Activated T-cell treated with anti-CD3 and anti-CD28 coated beads for 4 hours (primary cell): ENCODE measurements around the gene PRKAG2.

Experiments used
- DNase-seq: peaks from one replicate; pipeline ENCODE4 v3.0.0-alpha.2; 2020

The PRKAG2 gene

DNA sequence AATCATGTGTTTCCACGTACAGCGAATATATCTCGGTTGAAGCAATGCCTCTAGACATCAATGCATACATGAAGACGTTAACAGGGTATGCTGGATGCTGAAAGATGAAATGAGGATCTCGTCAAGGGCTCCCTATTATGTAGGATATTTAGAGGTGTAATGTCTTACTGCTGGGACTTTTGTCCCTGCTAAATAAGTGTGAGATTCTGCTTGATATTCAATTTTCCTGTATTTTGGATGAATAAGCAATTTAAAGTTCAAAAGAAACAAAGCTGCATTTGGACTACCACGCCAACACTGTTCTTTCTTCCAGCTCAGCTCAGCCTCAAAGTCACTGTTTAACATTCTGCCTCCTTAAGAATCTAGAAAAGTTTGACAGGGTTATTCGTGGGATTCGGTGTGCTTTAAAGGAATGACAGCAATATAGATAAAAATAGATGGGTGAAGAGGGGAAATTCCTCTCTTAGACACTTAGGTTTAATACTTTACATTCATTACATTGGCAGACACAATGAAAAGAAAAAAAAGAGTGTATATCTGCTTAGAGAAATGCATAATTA, 247.1 kb downstream of the PRKAG2 start:
- DNase-seq, result no peak

DNA sequence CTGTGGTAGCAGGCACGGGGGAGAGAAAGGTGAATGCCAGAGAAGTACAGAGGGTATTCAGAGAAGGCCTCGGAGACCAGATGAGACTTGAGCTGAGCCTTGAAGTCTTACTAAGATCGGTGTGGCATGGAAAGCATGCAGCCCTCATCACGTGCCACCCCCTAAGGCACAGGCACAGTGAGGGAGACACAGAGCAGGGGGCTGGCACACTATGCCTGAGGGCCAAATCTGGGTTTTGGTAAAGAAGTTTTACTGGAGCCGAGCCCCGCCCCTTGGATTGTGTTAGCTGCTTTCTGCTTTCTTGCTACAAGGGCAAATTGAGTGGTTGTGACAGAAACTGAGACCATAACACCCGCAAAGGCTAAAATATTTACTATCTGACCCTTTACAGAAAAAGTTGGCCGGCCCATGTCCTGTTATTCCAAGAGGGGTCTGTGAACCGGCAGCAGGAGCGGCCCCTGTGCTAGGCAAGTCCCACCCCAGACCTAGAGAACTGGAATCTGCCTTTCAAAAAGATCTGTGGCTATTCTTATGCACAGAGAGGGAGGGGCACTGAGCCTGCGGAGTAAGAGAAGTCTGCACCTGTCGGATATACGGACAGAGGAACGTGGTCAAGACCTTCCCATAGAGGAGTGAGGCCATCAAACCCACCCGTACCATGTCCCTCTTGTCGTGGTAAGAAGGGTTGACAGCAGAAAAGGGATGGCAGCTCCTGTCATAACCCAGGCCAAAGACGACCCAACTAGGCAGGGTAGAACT, 247.9 kb downstream of the PRKAG2 start:
- no peak for DNase-seq

DNA sequence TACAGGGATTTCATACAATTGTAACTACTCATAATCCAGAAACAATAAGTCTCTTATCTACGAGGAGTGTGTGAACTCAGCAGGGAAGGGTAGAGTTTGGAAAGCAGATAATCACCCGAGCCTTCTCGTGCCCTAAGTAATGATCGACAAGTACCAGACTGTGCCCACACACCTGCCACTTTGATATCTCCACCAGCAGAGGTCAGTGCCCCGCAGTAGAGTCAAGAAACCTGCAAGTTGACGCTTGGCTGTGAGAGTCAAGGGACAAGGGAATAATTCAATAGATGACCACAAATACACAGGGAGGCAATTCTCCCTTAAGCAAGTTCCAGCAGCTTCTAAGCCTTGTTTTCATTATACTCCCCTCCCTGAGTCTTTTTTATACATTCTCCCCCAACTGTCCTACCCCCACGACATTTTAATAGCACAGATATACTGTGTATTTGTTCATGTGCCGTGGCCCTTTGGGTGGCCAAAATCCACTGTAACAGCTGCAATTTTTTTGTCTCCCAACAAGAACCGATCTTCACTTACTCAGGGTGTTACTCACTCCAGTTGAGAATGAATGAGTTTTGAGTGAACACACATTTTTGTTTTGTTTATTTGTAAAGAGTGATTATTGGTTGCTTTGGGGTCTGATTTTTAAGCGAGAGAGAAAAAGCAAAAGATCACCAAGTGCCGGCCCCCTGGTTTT, 250.3 kb downstream of the PRKAG2 start:
- peak; percentile 5 for DNase-seq

DNA sequence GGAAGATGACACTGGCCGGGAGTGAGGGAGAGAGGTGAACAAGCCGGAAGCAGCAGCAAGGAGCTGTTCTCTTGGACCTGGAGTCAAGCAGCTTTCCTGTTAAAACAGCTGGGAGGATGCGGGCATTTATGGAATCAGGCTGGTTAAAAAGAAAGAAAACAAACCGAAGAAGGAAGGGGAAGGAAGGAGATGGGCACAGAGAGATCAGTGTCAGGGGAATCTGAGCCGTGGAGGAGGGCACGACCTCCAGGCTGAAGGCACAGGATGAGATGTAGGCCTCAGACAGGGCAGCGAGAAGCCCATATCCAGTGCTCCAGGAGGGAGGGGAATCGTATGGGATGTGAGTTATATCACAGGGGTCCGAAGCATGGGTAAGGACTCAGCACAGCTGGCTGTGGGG, 251.3 kb downstream of the PRKAG2 start:
- no peak for DNase-seq

DNA sequence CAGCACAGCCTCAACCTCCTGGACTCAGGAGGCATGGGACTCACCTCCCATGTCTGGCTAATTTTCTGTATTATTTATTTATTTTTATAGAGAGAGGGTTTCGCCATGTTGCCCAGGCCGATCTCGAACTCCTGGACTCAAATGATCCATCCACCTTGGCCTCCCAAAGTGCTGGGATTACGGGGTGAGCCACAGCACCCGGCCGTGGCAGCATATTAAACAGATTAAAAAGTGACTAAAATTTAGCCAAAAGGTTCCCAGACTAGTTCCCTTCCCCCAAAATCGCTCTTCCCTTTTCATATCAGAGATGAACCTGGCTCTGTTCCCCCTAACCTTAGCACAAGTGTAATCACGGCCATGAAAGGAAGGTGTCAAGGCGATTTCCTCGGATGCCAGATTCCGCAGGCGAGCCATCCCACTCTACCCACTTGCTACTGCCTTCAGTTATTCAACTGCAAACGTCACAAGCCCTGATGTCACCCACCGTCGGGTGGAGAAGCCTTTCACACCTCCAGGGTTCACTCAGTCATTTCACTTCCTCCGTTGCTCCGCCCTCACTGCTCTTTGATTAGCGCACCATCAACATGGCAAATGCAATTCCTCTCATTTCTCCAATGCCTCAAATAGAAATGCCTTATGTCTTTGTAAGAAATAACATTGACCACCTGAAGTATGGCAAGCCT, 252.5 kb downstream of the PRKAG2 start:
- DNase-seq, result no peak

DNA sequence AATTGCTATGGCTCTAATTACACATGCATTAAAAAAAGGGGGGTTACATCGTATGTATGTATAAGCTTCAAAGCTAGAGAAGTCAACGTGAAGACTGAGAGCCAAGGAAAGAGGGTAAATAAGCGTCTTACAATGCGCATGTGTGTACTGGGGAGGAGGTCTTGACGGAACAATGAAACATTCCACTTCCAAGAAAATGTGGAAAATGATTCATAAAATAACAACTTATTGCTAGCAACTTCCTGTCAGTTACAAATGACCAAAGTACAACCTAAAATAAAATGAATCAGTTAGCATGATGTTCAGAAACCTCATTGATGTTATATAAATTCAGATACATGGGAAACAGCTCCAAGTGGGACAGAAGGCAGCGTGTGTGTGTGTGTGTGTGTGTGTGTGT, 253.1 kb downstream of the PRKAG2 start:
- no peak for DNase-seq

DNA sequence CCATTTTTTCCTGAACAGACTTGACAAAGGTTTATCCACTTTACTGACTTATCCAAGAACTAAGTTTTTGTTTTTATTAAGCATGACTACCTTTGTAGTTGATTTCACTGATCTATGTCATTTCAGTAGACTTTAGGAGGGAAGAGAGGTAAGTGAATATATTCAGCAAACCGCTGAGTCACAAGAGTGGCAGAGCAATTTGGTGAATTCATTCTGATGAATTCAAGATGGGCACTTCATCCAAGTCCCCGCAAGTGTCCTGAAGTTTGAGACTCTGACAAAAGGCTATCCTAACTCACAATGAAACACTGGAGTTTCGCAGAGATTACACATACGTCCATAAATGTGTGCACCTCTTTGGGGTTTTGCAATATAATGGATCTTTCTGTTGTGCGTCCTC, 255.0 kb downstream of the PRKAG2 start:
- no peak for DNase-seq

DNA sequence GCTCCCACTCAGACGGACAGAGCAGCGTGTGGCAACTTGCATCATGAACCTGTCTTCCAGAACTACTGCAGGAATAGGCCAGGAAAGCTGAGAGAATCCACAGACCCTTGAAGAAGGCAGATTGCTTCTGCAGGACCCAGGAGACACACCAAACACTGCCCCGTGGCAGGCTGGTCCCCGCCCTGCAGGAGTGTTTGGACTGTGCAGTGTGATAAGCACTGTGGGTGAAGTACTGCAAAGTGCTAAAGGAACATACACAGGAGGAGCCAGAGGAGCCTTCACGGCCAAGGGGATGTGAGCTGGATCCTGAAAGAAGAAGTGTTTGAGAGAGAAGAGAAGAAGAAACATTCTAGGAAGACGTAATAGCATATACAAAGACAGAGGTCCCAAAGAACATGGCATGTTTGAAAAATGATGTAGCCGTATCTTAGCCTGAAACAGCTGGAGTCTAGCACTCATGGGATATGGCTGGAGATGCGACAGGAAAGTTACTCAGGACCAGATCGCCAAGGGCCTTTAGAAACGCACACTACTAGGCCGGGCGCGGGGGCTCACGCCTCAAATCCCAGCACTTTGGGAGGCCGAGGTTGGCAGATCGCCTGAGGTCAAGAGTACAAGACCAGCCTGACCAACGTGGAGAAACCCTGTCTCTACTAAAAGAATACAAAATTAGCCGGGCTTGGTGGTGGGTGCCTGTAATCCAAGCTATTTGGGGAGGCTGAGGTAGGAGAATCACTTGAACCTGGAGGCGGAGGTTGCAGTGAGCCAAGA, 260.3 kb downstream of the PRKAG2 start:
- DNase-seq, result no peak

DNA sequence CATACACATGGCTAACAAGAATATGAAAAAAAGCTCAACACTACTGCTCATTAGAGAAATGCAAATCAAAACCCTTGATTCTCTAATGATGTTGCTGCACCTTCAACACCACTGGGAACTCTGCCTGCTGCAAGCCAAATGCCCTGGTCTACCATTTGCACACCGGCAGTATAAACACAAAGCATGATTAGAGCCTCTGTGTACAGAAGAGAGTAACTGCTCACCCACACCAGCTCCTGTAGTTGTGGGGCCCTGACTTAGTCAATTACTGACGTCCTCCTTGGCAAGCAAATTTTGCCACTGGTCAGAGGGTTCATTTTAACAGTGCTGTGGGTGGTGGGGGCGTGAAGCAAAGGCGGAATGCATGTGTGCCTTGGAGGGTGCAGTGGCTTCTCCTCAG, 261.1 kb downstream of the PRKAG2 start:
- DNase-seq, result no peak

DNA sequence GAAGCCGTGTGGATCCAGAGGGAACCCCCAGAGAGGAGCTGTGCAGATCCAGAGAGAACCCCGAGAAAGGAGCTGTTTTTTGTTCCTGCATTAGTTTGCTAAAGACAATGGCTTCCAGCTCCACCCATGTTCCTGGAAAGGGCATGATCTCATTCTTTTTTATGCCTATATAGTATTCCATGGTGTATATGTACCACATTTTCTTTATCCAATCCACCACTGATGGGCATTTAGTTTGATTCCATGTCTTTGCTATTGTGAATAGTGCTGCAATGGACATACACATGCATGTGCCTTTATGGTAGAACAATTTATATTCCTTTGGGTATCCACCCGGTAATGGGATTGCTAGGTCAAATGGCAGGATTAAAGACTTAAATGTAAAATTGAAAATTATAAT, 261.9 kb downstream of the PRKAG2 start:
- DNase-seq, result no peak

DNA sequence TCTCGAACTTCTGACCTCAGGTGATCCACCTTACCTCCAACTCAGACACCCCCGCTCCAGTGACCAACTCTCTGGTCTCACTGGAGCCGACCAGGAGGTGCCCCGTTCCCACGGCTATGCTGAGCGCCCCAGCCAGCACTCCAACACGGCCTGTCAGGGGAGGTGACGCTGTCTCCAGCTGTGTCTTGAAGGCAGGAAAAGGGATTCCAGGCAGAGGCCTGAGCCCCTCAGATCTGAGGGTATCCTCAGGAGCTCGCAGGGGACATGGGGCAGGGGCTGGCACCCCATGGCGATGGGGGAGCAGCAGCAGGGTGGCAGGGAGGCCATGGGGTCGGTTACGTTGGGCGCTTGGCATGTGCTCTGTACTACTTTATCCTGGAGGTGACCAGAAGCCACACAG, 262.9 kb downstream of the PRKAG2 start:
- no peak for DNase-seq

DNA sequence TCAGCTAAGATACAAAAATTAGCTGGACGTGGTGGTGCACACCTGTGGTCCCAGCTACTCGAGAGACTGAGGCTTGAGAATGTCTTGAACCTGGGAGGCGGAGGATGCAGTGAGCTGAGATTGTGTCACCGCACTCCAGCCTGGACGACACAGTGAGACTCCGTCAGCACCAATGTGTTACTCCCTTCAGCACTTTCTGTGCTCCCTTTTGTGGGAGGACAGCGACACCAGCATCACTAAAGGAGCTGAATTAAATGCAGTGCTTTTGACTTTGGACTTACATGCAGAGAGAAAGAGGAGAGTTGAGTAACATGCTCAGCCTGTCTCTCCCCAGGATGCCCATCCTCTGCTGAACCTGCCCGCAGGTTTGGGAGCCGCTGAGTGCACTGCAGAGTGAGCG, 265.0 kb downstream of the PRKAG2 start:
- DNase-seq, result no peak

DNA sequence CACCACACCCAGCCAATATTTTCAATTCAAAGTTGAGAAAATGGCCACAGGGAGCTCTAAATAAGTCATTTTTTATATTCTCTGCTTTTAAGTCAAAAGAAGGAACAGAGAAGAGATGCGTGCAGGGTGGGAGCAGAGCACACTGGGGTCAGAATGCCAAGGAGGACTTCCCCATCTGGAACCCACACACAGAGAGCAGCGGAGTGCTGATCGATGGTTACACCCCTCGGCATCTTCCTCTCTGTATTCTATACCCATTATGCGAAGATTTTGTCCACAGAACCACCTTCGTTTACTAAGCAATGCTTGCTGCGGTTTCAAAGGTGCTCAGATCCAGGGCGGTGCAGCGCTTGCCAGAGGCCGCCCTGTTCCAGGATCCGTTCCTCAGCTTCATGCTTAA, 265.9 kb downstream of the PRKAG2 start:
- no peak for DNase-seq

DNA sequence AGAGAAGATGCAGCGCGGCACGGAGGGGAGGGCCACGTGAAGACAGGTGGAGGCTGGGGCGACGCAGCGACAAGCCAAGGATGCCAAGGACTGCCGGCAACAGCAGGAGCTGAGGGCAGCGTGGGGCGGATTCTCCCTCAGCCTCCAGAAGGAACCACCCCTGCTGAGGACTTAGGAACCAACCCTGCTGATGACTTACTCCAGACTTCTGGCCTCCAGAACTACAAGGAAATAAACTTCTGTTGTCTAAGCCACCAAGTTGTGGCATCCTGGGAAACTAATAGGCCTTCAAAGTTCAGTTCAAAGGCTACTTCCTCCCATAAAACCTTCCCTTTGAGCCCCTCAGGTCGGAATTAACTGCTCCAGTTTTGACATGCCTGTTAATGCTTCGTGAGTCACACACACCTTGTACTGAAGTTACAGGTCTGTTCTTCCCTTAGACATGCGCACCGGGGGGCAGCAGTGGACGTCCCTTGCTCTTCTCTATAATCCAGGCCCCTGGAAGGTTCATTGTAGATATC, 268.8 kb downstream of the PRKAG2 start:
- DNase-seq, result no peak

DNA sequence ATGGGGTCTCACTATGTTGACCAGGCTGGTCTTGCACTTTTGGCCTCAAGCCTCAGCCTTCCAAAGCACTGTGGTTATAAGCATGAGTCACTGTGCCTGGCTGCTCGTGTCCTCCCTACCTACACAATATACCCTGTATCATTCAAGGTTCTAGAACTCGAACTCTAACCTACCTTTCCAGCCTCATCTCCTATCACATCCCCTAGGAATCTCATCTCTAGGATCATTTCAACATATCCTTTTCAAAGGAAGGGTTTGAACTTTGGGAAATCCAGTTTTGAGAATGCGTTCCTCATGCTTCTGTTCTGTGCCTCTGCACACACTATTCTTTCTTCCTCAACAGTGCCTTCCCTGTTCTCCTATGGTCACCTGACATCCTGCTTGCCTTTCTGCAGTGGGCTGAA, 269.4 kb downstream of the PRKAG2 start:
- DNase-seq, result no peak

DNA sequence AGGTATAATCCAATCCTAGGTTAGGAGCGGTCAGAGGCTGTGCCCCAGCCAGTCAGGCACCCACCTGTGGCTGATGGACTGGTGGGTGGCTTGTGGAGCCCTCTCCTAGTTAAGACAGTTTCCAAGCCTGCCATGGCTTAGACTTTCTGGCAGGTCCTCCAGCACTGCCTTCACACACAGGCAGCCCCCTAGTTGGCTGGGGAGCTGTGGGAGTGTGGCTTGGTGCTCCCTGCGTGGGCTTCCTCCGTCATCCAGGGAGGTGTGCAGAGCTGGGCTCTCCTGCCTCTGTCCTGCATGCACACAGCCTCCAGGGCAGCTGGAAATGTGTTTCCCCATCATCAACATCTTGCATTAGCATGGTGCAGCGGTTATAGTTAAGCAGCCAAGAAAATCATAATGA, 273.0 kb downstream of the PRKAG2 start:
- no peak for DNase-seq

DNA sequence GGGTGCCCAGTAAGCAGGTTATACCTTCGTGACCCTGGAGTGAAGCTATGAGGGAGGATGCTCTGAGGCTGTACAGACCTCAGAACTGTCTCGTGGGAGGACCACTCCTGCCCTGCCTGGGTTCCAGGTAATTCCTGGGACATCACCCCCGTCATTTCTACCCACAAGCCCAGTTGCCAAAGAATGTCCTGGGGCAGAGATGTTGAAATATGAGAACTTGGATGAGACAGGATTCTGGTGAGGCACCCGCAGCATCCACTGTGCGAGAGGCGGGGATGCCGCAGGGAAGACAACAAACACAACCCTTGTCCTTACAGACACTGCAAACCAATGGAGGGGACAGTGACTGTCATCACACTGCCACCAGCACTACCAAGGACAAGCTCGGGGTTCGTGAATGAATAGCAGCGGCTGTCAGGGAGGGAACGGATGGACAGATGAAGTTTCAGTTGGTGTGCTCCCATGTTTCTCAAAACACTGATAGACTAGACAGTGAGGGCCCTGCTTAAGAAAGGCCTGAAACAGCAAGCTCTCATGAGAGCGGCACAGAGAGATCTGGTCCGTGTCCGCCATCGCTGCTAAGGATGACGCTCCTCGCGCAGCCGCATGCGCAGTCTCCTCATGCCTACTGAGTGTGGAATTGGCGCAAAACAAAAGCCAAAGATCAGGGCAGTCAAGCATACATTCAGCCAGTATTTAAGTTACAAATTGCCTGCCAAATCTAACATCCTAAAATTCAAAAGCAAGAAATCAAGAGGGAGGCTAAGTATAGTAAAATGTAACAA, 275.2 kb downstream of the PRKAG2 start:
- DNase-seq, result no peak

DNA sequence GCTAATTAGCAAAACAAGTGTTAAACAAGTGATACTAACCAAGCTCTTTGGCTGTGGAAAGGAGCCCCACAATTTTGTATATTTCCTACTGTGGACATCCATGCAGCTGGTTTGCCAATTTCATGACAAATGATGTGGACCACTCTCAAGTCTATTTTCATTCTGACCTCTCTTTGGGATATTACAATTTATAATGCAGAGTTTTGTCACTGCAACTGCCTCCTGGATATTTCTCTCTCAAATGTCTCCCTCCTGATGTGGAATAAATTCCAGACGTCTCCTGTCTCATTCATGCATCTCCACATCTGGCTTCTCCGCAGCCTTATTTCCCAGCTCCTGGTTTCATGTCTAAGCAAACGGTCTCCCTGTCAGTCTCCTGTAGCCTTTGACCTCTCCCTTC, 276.6 kb downstream of the PRKAG2 start:
- DNase-seq, result no peak

DNA sequence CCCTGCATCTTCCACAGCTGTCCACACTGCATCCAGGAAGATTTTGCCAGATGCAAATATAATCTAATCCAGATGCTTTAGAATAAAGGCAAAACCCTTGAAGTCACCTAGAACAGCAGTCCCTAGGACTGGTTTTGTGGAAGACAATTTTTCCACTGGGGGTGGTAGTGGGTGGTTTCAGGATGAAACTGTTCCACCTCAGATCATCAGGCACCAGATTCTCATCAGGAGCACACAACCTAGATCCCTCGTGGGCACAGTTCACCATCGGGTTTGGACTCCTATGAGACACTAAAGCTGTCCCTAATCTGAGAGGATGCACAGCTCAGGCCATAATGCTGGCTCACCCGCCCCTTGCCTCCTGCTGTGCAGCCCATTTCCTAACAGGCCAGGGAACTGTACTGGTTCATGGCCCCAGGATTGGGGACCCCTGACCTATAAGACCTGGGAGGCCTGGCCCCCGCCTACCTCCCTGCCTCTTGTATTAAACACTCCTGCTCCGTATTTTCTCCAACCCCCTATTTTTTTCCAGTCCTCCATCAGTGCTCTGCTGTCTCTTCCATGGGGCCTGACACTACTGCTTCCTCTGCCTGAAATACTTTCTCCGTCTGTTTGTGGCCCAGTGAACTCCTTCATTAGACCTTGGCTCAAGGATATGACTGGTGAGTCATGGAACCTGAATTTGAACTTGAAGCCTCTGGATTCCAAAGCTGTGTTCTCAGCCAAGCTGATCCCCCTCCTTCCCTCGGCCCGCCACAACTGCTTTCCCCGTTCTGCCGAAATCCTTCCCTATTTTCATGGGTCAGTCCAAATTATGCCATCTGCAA, 277.3 kb downstream of the PRKAG2 start:
- DNase-seq, result no peak

DNA sequence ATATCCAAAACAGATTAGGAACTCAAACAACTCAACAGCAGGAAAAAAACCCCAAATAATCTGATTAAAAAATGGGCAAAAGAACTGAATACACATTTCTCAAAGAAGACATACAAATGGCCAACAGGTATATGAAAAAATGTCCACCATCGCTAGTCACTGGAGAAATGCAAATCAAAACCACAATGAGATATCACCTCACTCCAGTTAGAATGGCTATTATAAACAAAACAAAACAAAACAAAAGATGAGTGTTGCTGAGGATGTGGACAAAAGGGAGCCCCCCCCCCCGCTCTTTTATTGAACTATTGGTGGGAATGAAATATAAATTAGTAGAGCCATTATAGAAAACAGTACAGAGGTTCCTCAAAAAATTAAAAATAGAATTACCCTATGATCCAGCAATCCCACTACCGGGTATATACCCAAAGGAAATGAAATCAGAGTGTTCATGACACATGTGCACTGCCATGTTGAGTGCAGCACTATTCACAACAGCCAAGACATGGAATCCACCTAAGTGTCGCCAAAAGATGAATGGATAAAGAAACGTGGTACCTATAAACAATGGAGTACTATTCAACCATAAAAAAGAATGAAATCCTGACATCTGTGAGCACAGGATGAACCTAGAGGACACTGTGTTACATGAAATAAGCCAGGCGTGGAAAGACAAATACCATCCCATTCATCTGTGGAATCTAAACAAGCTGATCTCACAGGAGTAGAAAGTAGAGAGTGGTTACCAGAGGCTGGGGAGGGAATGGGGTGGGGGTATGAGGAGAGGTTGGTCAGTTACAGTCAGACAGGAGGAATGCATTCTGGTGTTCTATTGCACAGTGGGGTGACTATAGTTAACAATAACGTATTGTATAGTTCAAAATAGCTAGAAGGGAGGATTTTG, 279.1 kb downstream of the PRKAG2 start:
- DNase-seq, result no peak
